Dermis blood vessel endothelial cell (primary cell): ENCODE measurements around the gene LRRC58. TPM values are rescaled to one million over a fixed set of nuclear protein-coding genes. Genes with fewer than 3 reads are reported as not detected.
"Not testable (repeated sequence)": the region's sequence is repeated elsewhere in the genome, so short reads cannot be mapped to it uniquely, and the experiment has no call there.

ENCODE experiments used
- DNase-seq: peaks from one replicate; pipeline ENCODE4 v3.0.0; 2010
- total RNA-seq: library from RNA; depleted of rRNA; stranded (reverse); fragments of >200 nt; gene quantifications from 2 replicates; pipeline ENCODE4 v1.2.3, GENCODE V29; 2014

Gene LRRC58
- total RNA-seq, result 14.3 and 15.5 TPM in 2 replicates

GRCh38 chr3:120348991-120349854 lies at the start of gene LRRC58:
Gene LRRC58, minus strand, starts transcription at chr3:120349354. Its CDS starts 111 bp downstream, at chr3:120349243.
- DNase-seq, result peak; percentile 90

GRCh38 chr3:120396469-120396868 lies 47.3 kb upstream of the LRRC58 start:
- DNase-seq, result no peak

- no peak for DNase-seq
Observed at GRCh38 chr3:120394347-120394746, 45.2 kb upstream of the LRRC58 start.

GRCh38 chr3:120393761-120394160 lies 44.6 kb upstream of the LRRC58 start:
- DNase-seq, result no peak

GRCh38 chr3:120393243-120393642 lies 44.1 kb upstream of the LRRC58 start:
- DNase-seq, result no peak

- no peak for DNase-seq
Observed at GRCh38 chr3:120382941-120383447, 33.8 kb upstream of the LRRC58 start.

- DNase-seq, result no peak
Observed at GRCh38 chr3:120381503-120381902, 32.3 kb upstream of the LRRC58 start.

- not testable (repeated sequence) for DNase-seq
Observed at GRCh38 chr3:120377948-120378347, 28.8 kb upstream of the LRRC58 start.

GRCh38 chr3:120370463-120370862 lies 21.3 kb upstream of the LRRC58 start:
- DNase-seq, result no peak

- DNase-seq, result no peak
Observed at GRCh38 chr3:120369037-120369467, 19.9 kb upstream of the LRRC58 start.

GRCh38 chr3:120368172-120368571 lies 19.0 kb upstream of the LRRC58 start:
- no peak for DNase-seq

- DNase-seq, result no peak
Observed at GRCh38 chr3:120364821-120365220, 15.7 kb upstream of the LRRC58 start.

- DNase-seq, result no peak
Observed at GRCh38 chr3:120364101-120364500, 14.9 kb upstream of the LRRC58 start.

- DNase-seq, result no peak
Observed at GRCh38 chr3:120357807-120358206, 8.7 kb upstream of the LRRC58 start.

- no peak for DNase-seq
Observed at GRCh38 chr3:120355486-120355885, 6.3 kb upstream of the LRRC58 start.

GRCh38 chr3:120353463-120353862 lies 4.3 kb upstream of the LRRC58 start:
- no peak for DNase-seq

GRCh38 chr3:120352017-120352416 lies 2.9 kb upstream of the LRRC58 start:
- DNase-seq, result no peak

- peak; percentile 5 for DNase-seq
Observed at GRCh38 chr3:120350401-120350941, 1.3 kb upstream of the LRRC58 start.

- DNase-seq, result no peak
Observed at GRCh38 chr3:120349855-120350125, 636 bp upstream of the LRRC58 start.

- peak; percentile 25 for DNase-seq
Observed at GRCh38 chr3:120348065-120348990, 826 bp downstream of the LRRC58 start.

GRCh38 chr3:120344349-120344748 lies 4.8 kb downstream of the LRRC58 start:
- DNase-seq, result no peak

- no peak for DNase-seq
Observed at GRCh38 chr3:120341658-120342346, 7.4 kb downstream of the LRRC58 start.

GRCh38 chr3:120339362-120339761 lies 9.8 kb downstream of the LRRC58 start:
- DNase-seq, result no peak
